ENCODE results near the gene ALK.

DNA sequence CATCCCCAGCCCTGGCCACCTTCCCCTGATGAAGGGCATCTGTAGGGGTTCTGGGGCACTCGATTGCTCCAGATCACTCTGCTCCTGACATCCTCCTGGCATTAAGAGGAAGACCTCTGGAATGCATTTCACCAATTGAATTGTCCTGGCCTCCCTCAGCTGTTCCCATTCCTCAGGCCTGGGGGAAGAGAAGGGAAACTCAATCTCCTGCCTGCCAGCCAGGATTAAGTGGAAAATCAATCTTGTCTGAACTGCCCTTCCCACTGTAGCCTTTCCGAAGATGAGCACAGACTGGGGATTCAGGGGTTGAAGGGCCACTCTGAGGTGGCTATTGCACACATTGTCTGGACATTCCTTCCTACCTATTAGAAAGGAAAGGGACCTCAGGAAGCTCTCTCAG, 99.8 kb downstream of the ALK start:
- TF ChIP-seq, protein P1, sequence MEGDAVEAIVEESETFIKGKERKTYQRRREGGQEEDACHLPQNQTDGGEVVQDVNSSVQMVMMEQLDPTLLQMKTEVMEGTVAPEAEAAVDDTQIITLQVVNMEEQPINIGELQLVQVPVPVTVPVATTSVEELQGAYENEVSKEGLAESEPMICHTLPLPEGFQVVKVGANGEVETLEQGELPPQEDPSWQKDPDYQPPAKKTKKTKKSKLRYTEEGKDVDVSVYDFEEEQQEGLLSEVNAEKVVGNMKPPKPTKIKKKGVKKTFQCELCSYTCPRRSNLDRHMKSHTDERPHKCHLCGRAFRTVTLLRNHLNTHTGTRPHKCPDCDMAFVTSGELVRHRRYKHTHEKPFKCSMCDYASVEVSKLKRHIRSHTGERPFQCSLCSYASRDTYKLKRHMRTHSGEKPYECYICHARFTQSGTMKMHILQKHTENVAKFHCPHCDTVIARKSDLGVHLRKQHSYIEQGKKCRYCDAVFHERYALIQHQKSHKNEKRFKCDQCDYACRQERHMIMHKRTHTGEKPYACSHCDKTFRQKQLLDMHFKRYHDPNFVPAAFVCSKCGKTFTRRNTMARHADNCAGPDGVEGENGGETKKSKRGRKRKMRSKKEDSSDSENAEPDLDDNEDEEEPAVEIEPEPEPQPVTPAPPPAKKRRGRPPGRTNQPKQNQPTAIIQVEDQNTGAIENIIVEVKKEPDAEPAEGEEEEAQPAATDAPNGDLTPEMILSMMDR (IDR thresholded peaks at IDR 0.05), result no peak
- TF ChIP-seq ZFX (IDR thresholded peaks at IDR 0.05; ENCODE audit: borderline replicate concordance), result no peak

All from 22Rv1 (cell line).